Esophagus squamous epithelium (tissue), 4 donors: ENCODE measurements around the gene RASSF7.

Experiments
- CTCF ChIP-seq, 6 experiments: fragments of 450-650 bp in 4 of 6; fragments of 200-600 bp in 2 of 6; sonication (generic) in 2 of 6; IDR thresholded peaks; one replicate each; pipeline ENCODE4 v1.5.1; 2016 to 2019; ENCODE audit warnings: antibody characterized with exemption in 6 of 6, mild to moderate bottlenecking in 4 of 6, moderate library complexity in 4 of 6
- POLR2A ChIP-seq, 4 donors: fragments of 450-650 bp; IDR thresholded peaks; one replicate each; pipeline ENCODE4 v1.6.1; 2017; ENCODE audit warnings: antibody characterized with exemption in 4 of 4, mild to moderate bottlenecking in 4 of 4, moderate library complexity in 3 of 4

DNA sequence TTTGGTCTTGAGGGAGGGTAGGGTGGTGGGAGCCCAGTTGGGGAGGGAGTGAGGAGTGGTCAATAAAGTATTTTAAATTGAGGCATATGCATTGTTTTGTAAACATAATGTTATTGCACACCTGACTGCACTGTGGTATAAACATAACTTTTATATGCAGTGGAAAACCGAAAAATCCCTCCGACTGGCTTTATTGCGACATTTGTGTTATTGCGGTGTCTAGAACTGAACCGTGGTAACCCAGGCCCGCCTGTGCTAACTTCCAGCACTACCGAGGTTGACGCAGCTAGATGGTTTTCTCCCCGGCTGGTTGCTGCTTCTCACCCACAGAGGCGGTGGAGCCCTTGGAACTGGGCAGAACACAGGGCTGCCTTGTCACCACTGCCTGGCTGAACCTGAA lies 46.2 kb upstream of the RASSF7 start:
- no peak for TF ChIP-seq CTCF (IDR thresholded peaks at IDR 0.05)
- no peak for TF ChIP-seq POLR2A (IDR thresholded peaks at IDR 0.05)
